AG08396 (cell line): ENCODE results near the gene FERMT3.

ENCODE experiments used
- DNase-seq: peaks from one replicate; pipeline ENCODE4 v3.0.0; 2012; ENCODE audit warnings: low spot score, mixed read lengths

Gene FERMT3

GRCh38 chr11:64249563-64250414, 43.3 kb downstream of the FERMT3 start:
- DNase-seq, result no peak

DNA sequence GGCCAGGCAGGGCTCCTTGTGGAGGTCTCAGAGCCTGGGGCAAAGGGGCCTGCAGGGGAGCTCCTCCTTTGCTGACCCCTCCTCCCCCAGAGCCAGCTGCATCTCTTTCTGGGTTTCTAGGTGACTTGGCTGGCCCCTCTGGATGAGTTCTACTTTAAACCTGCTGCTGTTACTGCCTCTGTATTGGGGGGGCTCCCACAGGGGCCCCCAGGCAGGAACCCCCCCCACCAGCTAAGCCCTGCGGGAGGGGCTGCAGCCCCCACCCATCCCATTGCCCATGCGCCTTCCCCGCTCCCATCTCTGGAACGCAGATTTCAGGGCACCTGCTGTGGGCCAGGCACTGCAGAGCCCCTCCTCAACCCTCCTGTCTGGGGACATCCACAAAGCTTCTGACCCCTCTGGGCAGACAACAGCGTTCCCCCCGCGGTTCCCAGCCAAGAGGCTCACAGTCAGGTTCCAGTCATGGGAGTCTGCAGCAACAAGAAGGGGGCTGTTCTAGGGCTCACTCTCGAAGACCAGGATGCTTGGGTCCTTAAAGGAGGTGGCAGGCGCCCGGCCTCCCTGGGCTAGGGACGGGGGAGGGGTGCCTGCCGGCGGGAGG, 44.0 kb downstream of the FERMT3 start:
- no peak for DNase-seq

DNA sequence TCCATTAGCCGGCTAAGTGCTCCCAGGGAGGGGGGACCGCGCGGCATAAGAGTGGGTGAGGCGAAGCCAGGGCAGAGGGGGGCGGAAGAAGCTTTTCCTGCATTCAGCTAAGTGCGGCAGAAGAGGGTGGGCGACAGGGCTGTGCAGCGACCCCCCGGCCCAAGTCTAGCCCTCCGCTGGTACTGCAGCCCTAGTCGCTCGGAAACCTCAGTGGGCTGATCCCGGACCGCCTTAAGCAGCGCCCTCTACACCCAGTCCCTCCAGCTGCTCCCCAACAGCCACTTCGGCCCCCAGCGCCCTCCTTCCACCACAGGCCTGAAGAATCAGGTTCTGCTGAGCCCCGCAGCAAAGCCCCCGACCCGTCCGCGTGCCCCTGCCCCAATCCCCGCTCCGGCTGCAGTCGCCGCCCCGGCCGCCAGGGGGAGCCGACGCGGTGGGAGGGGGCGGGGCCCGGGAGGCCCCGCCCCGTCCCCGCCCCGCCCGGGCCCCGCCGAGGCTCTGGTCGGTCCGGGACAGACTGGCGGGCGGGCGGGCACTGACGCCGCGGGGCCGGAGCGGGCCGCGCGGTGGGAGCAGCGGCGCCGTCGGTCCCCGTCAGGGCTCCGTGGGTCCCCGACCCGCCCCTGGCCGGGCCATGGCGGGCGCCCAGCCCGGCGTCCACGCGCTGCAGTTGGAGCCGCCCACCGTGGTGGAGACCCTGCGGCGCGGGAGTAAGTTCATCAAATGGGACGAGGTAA, 44.7 kb downstream of the FERMT3 start, which contains the start of gene PLCB3:
Gene PLCB3, plus strand, starts transcription at position 515 of the 737 bp plus-strand sequence. Its CDS starts 120 bp downstream, at position 635.
- DNase-seq, result peak; percentile 92

- no peak for DNase-seq
Observed at GRCh38 chr11:64251753-64252002, 45.2 kb downstream of the FERMT3 start.

- peak; percentile 78 for DNase-seq
Observed at GRCh38 chr11:64252003-64252872, 45.7 kb downstream of the FERMT3 start.

DNA sequence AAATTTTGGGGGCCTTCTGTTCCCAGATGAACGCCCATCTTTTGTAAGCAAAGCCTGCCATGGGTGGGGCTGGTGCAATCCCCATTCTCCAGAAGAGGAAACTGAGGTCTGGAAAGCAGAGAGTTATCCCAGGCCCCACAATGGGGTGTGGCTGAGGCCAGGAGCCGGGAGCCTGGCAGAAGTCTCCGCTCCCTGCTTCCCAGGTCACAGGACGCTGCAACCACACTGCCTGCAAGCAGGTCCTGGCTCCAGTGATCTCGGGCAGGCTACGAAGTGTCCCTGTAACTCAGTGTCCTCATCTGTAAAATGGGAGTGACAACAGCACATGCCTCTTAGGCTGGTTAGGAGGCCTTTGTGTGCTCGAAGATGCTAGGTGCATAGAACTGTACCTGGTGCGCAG, 46.5 kb downstream of the FERMT3 start:
- no peak for DNase-seq

DNA sequence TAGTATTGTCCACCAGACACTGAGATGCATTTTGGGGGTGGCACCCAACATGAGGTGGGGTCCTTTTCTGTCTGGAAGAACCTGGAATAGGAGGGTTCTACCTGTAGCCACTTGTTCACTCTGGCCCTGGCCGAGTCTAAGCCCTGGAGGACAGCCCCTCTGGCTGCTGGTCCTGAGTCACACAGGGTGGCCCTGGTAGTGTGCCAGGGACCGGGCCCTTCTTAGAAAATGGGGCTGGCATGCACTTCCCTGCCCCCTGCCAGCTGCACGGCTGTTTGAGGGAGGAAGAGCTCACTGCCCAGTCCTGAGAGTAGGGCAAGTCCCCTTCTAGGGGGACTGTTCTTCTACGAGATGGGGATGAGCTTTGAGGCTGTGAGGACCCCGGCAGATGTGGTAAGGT, 47.0 kb downstream of the FERMT3 start:
- peak; percentile 57 for DNase-seq

DNA sequence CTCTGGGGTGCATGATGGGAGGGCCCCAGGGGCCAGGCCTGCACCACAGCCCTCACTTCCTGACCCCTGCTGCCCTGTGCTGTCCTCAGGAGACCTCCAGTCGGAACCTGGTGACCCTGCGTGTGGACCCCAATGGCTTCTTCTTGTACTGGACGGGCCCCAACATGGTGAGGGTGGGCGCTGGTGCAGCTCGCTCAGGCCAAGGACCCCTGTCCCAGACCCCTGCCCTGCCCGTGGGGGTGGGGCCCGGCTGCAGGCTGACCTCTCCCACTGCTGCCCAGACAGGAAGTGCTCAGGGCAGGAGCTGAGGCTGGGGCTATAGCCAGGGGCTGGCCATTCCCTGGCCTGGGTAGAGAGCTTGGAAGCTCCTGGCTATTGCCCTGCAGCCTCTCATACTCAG, 47.8 kb downstream of the FERMT3 start:
- DNase-seq, result no peak

GRCh38 chr11:64255135-64256128, 48.9 kb downstream of the FERMT3 start:
- no peak for DNase-seq

DNA sequence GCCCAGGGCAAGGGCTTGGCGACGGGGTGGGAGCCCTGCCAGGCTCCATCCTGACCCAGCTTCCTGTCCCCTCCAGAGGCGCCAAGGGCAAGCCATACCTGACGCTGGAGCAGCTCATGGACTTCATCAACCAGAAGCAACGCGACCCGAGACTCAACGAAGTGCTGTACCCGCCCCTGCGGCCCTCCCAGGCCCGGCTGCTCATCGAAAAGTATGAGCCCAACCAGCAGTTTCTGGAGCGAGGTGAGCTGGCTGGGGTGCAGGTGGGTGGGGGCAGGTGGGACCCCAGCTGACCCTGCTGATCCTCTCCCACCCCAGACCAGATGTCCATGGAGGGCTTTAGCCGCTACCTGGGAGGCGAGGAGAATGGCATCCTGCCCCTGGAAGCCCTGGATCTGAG, 49.8 kb downstream of the FERMT3 start:
- no peak for DNase-seq

- DNase-seq, result no peak
Observed at GRCh38 chr11:64258356-64258755, 51.8 kb downstream of the FERMT3 start.

DNA sequence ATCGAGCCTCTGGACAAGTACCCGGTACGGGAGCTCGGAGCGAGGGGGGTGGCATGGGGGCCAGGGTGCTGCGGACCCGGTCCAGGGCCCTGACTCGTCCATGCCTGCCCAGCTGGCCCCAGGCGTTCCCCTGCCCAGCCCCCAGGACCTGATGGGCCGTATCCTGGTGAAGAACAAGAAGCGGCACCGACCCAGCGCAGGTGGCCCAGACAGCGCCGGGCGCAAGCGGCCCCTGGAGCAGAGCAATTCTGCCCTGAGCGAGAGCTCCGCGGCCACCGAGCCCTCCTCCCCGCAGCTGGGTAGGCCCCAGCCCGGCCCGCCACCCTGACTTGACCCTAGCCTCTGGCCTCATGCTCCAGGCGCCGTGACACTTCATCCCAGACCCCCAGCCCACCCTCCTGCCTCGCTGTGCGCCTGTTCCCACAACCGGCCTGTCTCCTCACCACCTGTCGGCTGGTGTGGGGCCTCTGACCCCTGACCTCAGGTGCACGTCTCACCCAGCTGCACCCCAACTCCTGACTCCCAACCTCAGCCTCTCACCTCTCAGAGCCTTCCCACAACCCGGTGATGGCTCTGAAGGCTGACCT, 52.5 kb downstream of the FERMT3 start:
- DNase-seq, result no peak

GRCh38 chr11:64259533-64260067, 53.1 kb downstream of the FERMT3 start:
- DNase-seq, result no peak

- no peak for DNase-seq
Observed at GRCh38 chr11:64260147-64260708, 53.7 kb downstream of the FERMT3 start.

- DNase-seq, result no peak
Observed at GRCh38 chr11:64261556-64262080, 55.1 kb downstream of the FERMT3 start.

- no peak for DNase-seq
Observed at GRCh38 chr11:64262271-64263002, 55.9 kb downstream of the FERMT3 start.

- peak; percentile 37 for DNase-seq
Observed at GRCh38 chr11:64263021-64263946, 56.8 kb downstream of the FERMT3 start.

- DNase-seq, result no peak
Observed at GRCh38 chr11:64263947-64264317, 57.4 kb downstream of the FERMT3 start.
